GM23248 (cell line): ENCODE results near the gene SMG7. TPM values are rescaled to one million over a fixed set of nuclear protein-coding genes. Genes with fewer than 3 reads are reported as not detected.

ENCODE experiments used
- DNase-seq: peaks from one replicate; pipeline ENCODE4 v3.0.0-alpha.2; 2015
- H2AFZ ChIP-seq: fragments of 200-600 bp; sonication (generic); 2 replicates; pipeline ENCODE4 v1.6.1; 2016; ENCODE audit warnings: antibody characterized with exemption
- H3F3A ChIP-seq: fragments of 200-600 bp; sonication (generic); 2 replicates; pipeline ENCODE4 v1.6.1; 2016; ENCODE audit warnings: mild to moderate bottlenecking, antibody characterized with exemption, mixed run types; ENCODE audit not compliant: insufficient read depth
- H3K27ac ChIP-seq: fragments of 200-600 bp; sonication (generic); 2 replicates; pipeline ENCODE4 v1.5.1; 2016; ENCODE audit warnings: mild to moderate bottlenecking
- H3K27me3 ChIP-seq: fragments of 200-600 bp; sonication (generic); replicated peaks from 2 replicates; pipeline ENCODE4 v1.6.1; 2016; ENCODE audit warnings: mild to moderate bottlenecking; ENCODE audit not compliant: insufficient read depth
- H3K36me3 ChIP-seq: fragments of 200-600 bp; sonication (generic); 2 replicates; pipeline ENCODE4 v1.6.1; 2016; ENCODE audit warnings: low read depth, mild to moderate bottlenecking
- H3K4me1 ChIP-seq: fragments of 200-600 bp; sonication (generic); 2 replicates; pipeline ENCODE4 v1.6.1; 2016; ENCODE audit warnings: mild to moderate bottlenecking; ENCODE audit not compliant: insufficient read depth
- H3K4me2 ChIP-seq: fragments of 200-600 bp; sonication (generic); one replicate; pipeline ENCODE4 v1.6.1; 2016; ENCODE audit warnings: mild to moderate bottlenecking; ENCODE audit not compliant: unreplicated experiment
- H3K4me3 ChIP-seq: fragments of 200-600 bp; sonication (generic); 2 replicates; pipeline ENCODE4 v1.5.1; 2016; ENCODE audit warnings: mild to moderate bottlenecking
- H3K79me2 ChIP-seq: fragments of 200-600 bp; sonication (generic); 2 replicates; pipeline ENCODE4 v1.6.1; 2016; ENCODE audit warnings: mild to moderate bottlenecking; ENCODE audit not compliant: insufficient read depth
- H3K9ac ChIP-seq: fragments of 200-600 bp; sonication (generic); 2 replicates; pipeline ENCODE4 v1.6.1; 2016; ENCODE audit warnings: mild to moderate bottlenecking
- H3K9me2 ChIP-seq: fragments of 200-600 bp; sonication (generic); 2 replicates; pipeline ENCODE4 v1.6.1; 2016; ENCODE audit warnings: mixed run types, mild to moderate bottlenecking, moderate library complexity; ENCODE audit not compliant: insufficient read depth
- H3K9me3 ChIP-seq: fragments of 200-600 bp; sonication (generic); one replicate; pipeline ENCODE4 v1.6.1; 2017; ENCODE audit warnings: low read depth
- H4K20me1 ChIP-seq: fragments of 200-600 bp; sonication (generic); 2 replicates; pipeline ENCODE4 v1.6.0; 2016; ENCODE audit not compliant: insufficient read depth
- EZH2 ChIP-seq: fragments of 200-600 bp; sonication (generic); IDR thresholded peaks from 2 replicates; pipeline ENCODE4 v1.6.1; 2018; ENCODE audit warnings: antibody characterized with exemption, mild to moderate bottlenecking; ENCODE audit not compliant: insufficient read depth, poor library complexity, severe bottlenecking
- EZH2phosphoT487 ChIP-seq: fragments of 200-600 bp; sonication (generic); IDR thresholded peaks from 2 replicates; pipeline ENCODE4 v1.6.1; 2018; ENCODE audit warnings: antibody characterized with exemption, moderate library complexity, mild to moderate bottlenecking, low read depth; ENCODE audit not compliant: insufficient read depth
- WGBS, 2 experiments: methylation state at CpG; one replicate each; pipeline ENCODE4 v1.1.6; 2015 to 2017; ENCODE audit warnings: low lambda C conversion rate in 2 of 2, low coverage in 1 of 2; ENCODE audit errors: missing lambda C conversion rate in 2 of 2; 5-methylcytosine and 5-hydroxymethylcytosine counted together
- in situ Hi-C: fragments of 300-500 bp; cut with MboI; formaldehyde crosslinking; loops from 2 replicates; pipeline ENCODE4 v1.15.0; 2020
- polyA plus RNA-seq: library from polyadenylated mRNA; unstranded; fragments of >200 nt; fragmentation: Nextera tagmentation; extraction: Ambion mirVana; gene quantifications from 2 replicates; pipeline ENCODE4 v1.2.1, GENCODE V29; 2016
- total RNA-seq: library from RNA; depleted of rRNA; stranded (reverse); fragments of >200 nt; shearing (Covaris generic); gene quantifications from 2 replicates; pipeline ENCODE4 v1.2.3, GENCODE V29; 2014

The SMG7 gene
- total and polyA plus RNA-seq, 2 experiments from 2014 or later, result 18.7 to 32.8 TPM

GRCh38 chr1:183543619-183544204 is 71.4 kb downstream of the SMG7 start:
- H3K9me2 ChIP-seq, result no peaks in the 10 kb centered on the region
- H3K9me3 ChIP-seq, result no peaks in the 10 kb centered on the region
- H3K79me2 ChIP-seq, result no peaks in the 10 kb centered on the region
- no peak overlapping the region for H3K9ac ChIP-seq
- in situ Hi-C loops, result no loop called here
- H3K27ac ChIP-seq, result 0 out of 2 replicates have a peak overlapping the region, but pooled peaks have one; percentile 1
- peaks cover 65% of the 10 kb centered on the region for H3K36me3 ChIP-seq
- H3K4me2 ChIP-seq, result peak overlapping the region; percentile 41
- H3K27me3 ChIP-seq, result no peaks in the 10 kb centered on the region
- TF ChIP-seq EZH2 (no peak), EZH2phosphoT487 (no peak)
- H3F3A ChIP-seq, result peaks cover 16% of the 10 kb centered on the region; the same call in 1 of the 2 replicates
- H4K20me1 ChIP-seq, result no peaks in the 10 kb centered on the region
- peak; percentile 84 for DNase-seq
- H2AFZ ChIP-seq, result peak overlapping the region; percentile 54
- 33 to 37% methylated on average over 2 of the region's 2 CpGs for WGBS, 2 experiments
- no peaks in the 10 kb centered on the region for H3K4me1 ChIP-seq
- H3K4me3 ChIP-seq, result no peak overlapping the region

- DNase-seq, result no peak
- Histone ChIP-seq H4K20me1 (no peaks in the 10 kb centered on the region), H3K36me3 (peaks cover 69% of the 10 kb centered on the region), H3K27me3 (no peaks in the 10 kb centered on the region), H3K9me2 (no peaks in the 10 kb centered on the region), H3K9me3 (no peaks in the 10 kb centered on the region), H3K79me2 (no peaks in the 10 kb centered on the region), H3K4me2 (no peak overlapping the region), H3K9ac (no peak overlapping the region), H2AFZ (no peak overlapping the region), H3F3A (peaks cover 16% of the 10 kb centered on the region; the same call in 1 of the 2 replicates), H3K4me1 (no peaks in the 10 kb centered on the region), H3K27ac (no peak overlapping the region), H3K4me3 (no peak overlapping the region)
- 77 to 79% methylated on average over 5 of the region's 5 CpGs for WGBS, 2 experiments
- TF ChIP-seq EZH2, result no peak
- TF ChIP-seq EZH2phosphoT487, result no peak
- in situ Hi-C loops, result no loop called here
Measured at GRCh38 chr1:183544598-183545297, 72.4 kb downstream of the SMG7 start.

GRCh38 chr1:183546427-183546826 is 74.1 kb downstream of the SMG7 start:
- Histone ChIP-seq H4K20me1 (no peaks in the 10 kb centered on the region), H3K27me3 (no peaks in the 10 kb centered on the region), H3K27ac (no peak overlapping the region), H3K9me3 (no peaks in the 10 kb centered on the region), H3K36me3 (peaks cover 69% of the 10 kb centered on the region), H2AFZ (no peak overlapping the region), H3F3A (peaks cover 16% of the 10 kb centered on the region; the same call in 1 of the 2 replicates), H3K4me2 (no peak overlapping the region), H3K79me2 (no peaks in the 10 kb centered on the region), H3K9ac (no peak overlapping the region), H3K4me3 (no peak overlapping the region), H3K4me1 (no peaks in the 10 kb centered on the region), H3K9me2 (no peaks in the 10 kb centered on the region)
- TF ChIP-seq EZH2phosphoT487 (no peak), EZH2 (no peak)
- in situ Hi-C loops, result no loop called here
- WGBS, 2 experiments, result 95 to 100% methylated on average over 2 of the region's 2 CpGs
- DNase-seq, result no peak

- H3F3A ChIP-seq, result 0 out of 2 replicates have a peak, but pooled peaks cover 4% of the 10 kb centered on the region
- H3K79me2 ChIP-seq, result no peaks in the 10 kb centered on the region
- H2AFZ ChIP-seq, result no peak overlapping the region
- no peak overlapping the region for H3K9ac ChIP-seq
- no peaks in the 10 kb centered on the region for H3K27me3 ChIP-seq
- no peak overlapping the region for H3K4me2 ChIP-seq
- H3K4me3 ChIP-seq, result no peak overlapping the region
- H3K4me1 ChIP-seq, result no peaks in the 10 kb centered on the region
- no peaks in the 10 kb centered on the region for H3K9me3 ChIP-seq
- WGBS, 2 experiments, result 100% methylated on average over 1 of the region's 1 CpG
- DNase-seq, result no peak
- in situ Hi-C loops, result no loop called here
- TF ChIP-seq EZH2 (no peak), EZH2phosphoT487 (no peak)
- H4K20me1 ChIP-seq, result no peaks in the 10 kb centered on the region
- no peaks in the 10 kb centered on the region for H3K9me2 ChIP-seq
- peaks cover 57% of the 10 kb centered on the region for H3K36me3 ChIP-seq
- no peak overlapping the region for H3K27ac ChIP-seq
Measured at GRCh38 chr1:183548116-183548515, 75.8 kb downstream of the SMG7 start.
